Measurements from ENCODE around the gene ZSWIM2. TPM values are rescaled to one million over a fixed set of nuclear protein-coding genes. Genes with fewer than 3 reads are reported as not detected.
A peak's percentile ranks its signal among the peaks of the same experiment; 100 is the strongest.

ZSWIM2 gene
- total and polyA plus RNA-seq, 2 of the 4 experiments (the other 2 are of a cell fraction) = 0.09 TPM; not detected in 1

GRCh38 chr2:186827862-186828492, 21.0 kb downstream of the ZSWIM2 start:
- Histone ChIP-seq H3K18ac (ENCODE audit: low read depth, low read length) (peak overlapping the region; percentile 70; the same call in 1 of the 2 replicates), H3K9ac (ENCODE audit: low read depth, low read length) (no peak overlapping the region), H2AK5ac (ENCODE audit: low read depth, low read length) (no peak overlapping the region), H3K4me2 (ENCODE audit: low read depth, low read length) (peak overlapping the region; percentile 50; the same call in 1 of the 2 replicates), H3K36me3 (ENCODE audit: control insufficient read depth, insufficient read depth, low read length) (no peaks in the 10 kb centered on the region), H2AFZ (replicated peaks; ENCODE audit: low read length, poor library complexity) (no peak overlapping the region), H3K4ac (ENCODE audit: low read depth, low read length) (peak overlapping the region; percentile 45; the same call in 1 of the 2 replicates), H3K23ac (ENCODE audit: low read depth, low read length) (no peak overlapping the region), H3K9me3 (ENCODE audit: control insufficient read depth, insufficient read depth, low read length) (no peaks in the 10 kb centered on the region), H3K27ac (ENCODE audit: insufficient read depth, low read length) (no peak overlapping the region), H4K20me1 (ENCODE audit: insufficient read depth, low read length) (no peaks in the 10 kb centered on the region), H3K79me1 (ENCODE audit: low read depth in 1 of 2, low read length in 2 of 2) (no peaks in the 10 kb centered on the region), H2BK20ac (ENCODE audit: low read depth, low read length) (peak overlapping the region; percentile 31; the same call in 1 of the 2 replicates), H4K8ac (ENCODE audit: low read depth in 2 of 2, low read length in 2 of 2) (peak overlapping the region in 1 of 2 experiments; percentile 35; a peak in 1 of 4 replicates), H3K14ac (replicated peaks; ENCODE audit: low read depth, low read length) (no peak overlapping the region), H2BK15ac (ENCODE audit: low read depth, low read length) (no peak overlapping the region), H3K27me3 (ENCODE audit: control insufficient read depth, insufficient read depth, low read length) (no peaks in the 10 kb centered on the region), H2BK5ac (ENCODE audit: low read depth, low read length, poor library complexity, severe bottlenecking) (peak overlapping the region; percentile 29), H3K9me1 (ENCODE audit: insufficient read depth, low read length) (no peaks in the 10 kb centered on the region), H2AK9ac (replicated peaks; ENCODE audit: low read depth, low read length, poor library complexity) (no peak overlapping the region), H4K5ac (ENCODE audit: low read depth, low read length) (peak overlapping the region; percentile 68; the same call in 1 of the 2 replicates), H3K4me1 (ENCODE audit: control insufficient read depth, insufficient read depth, low read length) (peaks cover 3% of the 10 kb centered on the region; the same call in 1 of the 2 replicates), H2BK120ac (ENCODE audit: low read depth, low read length) (peak overlapping the region; percentile 52; the same call in 1 of the 2 replicates), H3K56ac (ENCODE audit: extremely low read depth, insufficient read depth, low read length) (no peak overlapping the region), H4K91ac (ENCODE audit: insufficient read depth, low read depth, low read length) (0 out of 2 replicates have a peak overlapping the region, but pooled peaks have one; percentile 5), H3K4me3 (ENCODE audit: insufficient read depth, low read depth, low read length) (no peak overlapping the region)
- intact Hi-C loops (cut with micrococcal nuclease) = no loop called here
- POLR2A ChIA-PET (ENCODE audit: unreplicated experiment) = no interaction called here
- dilution Hi-C loops (cut with HindIII; ENCODE audit: low sequenced_read_pairs, unreplicated experiment) = no loop called here
- BruUV-seq (replicated peaks) = no TSS peak
- no peak for TF ChIP-seq MAFK (IDR thresholded peaks at IDR 0.05; ENCODE audit: low read depth, low read length)
- TF ChIP-seq CHD1 (IDR thresholded peaks at IDR 0.05; ENCODE audit: low read depth, low read length) = no peak
- no peak for TF ChIP-seq RCOR1 (IDR thresholded peaks at IDR 0.05; ENCODE audit: insufficient replicate concordance, low read length)
- no peak for TF ChIP-seq CEBPB (IDR thresholded peaks at IDR 0.05; ENCODE audit: low read depth, low read length)
- TF ChIP-seq POLR2A (IDR thresholded peaks at IDR 0.05; ENCODE audit: low read depth, low read length) = no peak
- TF ChIP-seq CTCF (conservative IDR thresholded peaks at IDR 0.05; ENCODE audit: low read depth, low read length) = no peak
- no peak for TF ChIP-seq FOS (IDR thresholded peaks at IDR 0.05; ENCODE audit: low read depth, low read length)
- no peak for TF ChIP-seq NFE2L2 (IDR thresholded peaks at IDR 0.05; ENCODE audit: low read depth, low read length)
- no peak for TF ChIP-seq RFX5 (IDR thresholded peaks at IDR 0.05; ENCODE audit: low read depth, low read length)
- DNase-seq (no peak), ATAC-seq (ENCODE audit: low read depth) (peak; percentile 56)
- in situ Hi-C loops (cut with MboI; ENCODE audit: low sequenced_read_pairs) = loop anchor here (25.0 kb wide), 1 partner anchor 316 kb away; no protein-coding TSS in a partner anchor
- WGBS, 2 experiments (ENCODE audit: extremely low coverage in 2 of 2, insufficient read length in 1 of 2) = no CpG with 5 or more reads among the region's 2 CpGs
- CTCF ChIA-PET = no interaction called here
